Uterus (tissue), 4 donors: Measurements from ENCODE around the gene TIMM44. TPM values are rescaled to one million over a fixed set of nuclear protein-coding genes. Genes with fewer than 3 reads are reported as not detected.
"Not testable (repeated sequence)": the region's sequence is repeated elsewhere in the genome, so short reads cannot be mapped to it uniquely, and the experiment has no call there.

Experiments
- DNase-seq, 2 donors: peaks; one replicate each; pipeline ENCODE4 v3.0.0-alpha.2; 2019 to 2020
- H3K27ac ChIP-seq, 2 donors: fragments of 200-600 bp; sonication (generic); 1 replicate in 1 of 2; 2 replicates in 1 of 2; pipeline ENCODE4 v1.5.1; 2016 to 2018
- H3K27me3 ChIP-seq, 2 donors: fragments of 200-600 bp; sonication (generic); one replicate each; pipeline ENCODE4 v1.5.1; 2018 to 2019; ENCODE audit warnings: control low read depth in 1 of 2
- H3K36me3 ChIP-seq, 2 donors: fragments of 200-600 bp; sonication (generic); one replicate each; pipeline ENCODE4 v1.5.1; 2019; ENCODE audit warnings: control low read depth in 1 of 2
- H3K4me1 ChIP-seq, 2 donors: fragments of 200-600 bp; sonication (generic); one replicate each; pipeline ENCODE4 v1.5.1; 2018 to 2019; ENCODE audit warnings: control low read depth in 1 of 2
- H3K4me3 ChIP-seq, 2 donors: fragments of 200-600 bp; sonication (generic); 1 replicate in 1 of 2; 2 replicates in 1 of 2; pipeline ENCODE4 v1.5.1; 2018 to 2019; ENCODE audit warnings: mild to moderate bottlenecking in 1 of 2
- H3K9me3 ChIP-seq, 2 donors: fragments of 200-600 bp; sonication (generic); one replicate each; pipeline ENCODE4 v1.5.1; 2019; ENCODE audit warnings: control low read depth in 1 of 2
- POLR2A ChIP-seq, 2 donors: fragments of 450-650 bp; IDR thresholded peaks; one replicate each; pipeline ENCODE4 v1.6.1; 2016; ENCODE audit warnings: antibody characterized with exemption in 2 of 2, mild to moderate bottlenecking in 1 of 2, moderate library complexity in 1 of 2
- intact Hi-C: fragments of 100-400 bp; cut with DNase I; formaldehyde crosslinking; loops from one replicate; pipeline ENCODE4 v1.15.1; 2023; ENCODE audit warnings: low total_unique reads
- total RNA-seq, 4 donors: library from RNA; depleted of rRNA in 3 of 4; stranded (reverse); fragments of >200 nt in 3 of 4; gene quantifications; one replicate each; pipeline versions ENCODE4 v1.1.0 to v1.2.4, GENCODE V29; 2014 to 2023
- TF ChIP-seq, protein P1 (sequence below), 4 experiments: fragments of 200-600 bp in 2 of 4; fragments of 450-650 bp in 2 of 4; sonication (generic) in 2 of 4; IDR thresholded peaks; one replicate each; pipeline ENCODE4 v1.5.1; 2016 to 2019; ENCODE audit warnings: antibody characterized with exemption in 4 of 4, mild to moderate bottlenecking in 2 of 4, moderate library complexity in 1 of 4
- donor health status: DM: yes; HTN: yes; CAD: no.

The TIMM44 gene
- total RNA-seq, 4 donors from 2014 or later: 41.1 to 117 (median 62.9) TPM

GRCh38 chr19:7962644-7963268 lies 19.3 kb upstream of the TIMM44 start:
- no peaks in the 10 kb centered on the region for H3K36me3 ChIP-seq
- H3K4me1 ChIP-seq: no peaks in the 10 kb centered on the region
- intact Hi-C loops: no loop called here
- H3K4me3 ChIP-seq: no peak overlapping the region
- H3K9me3 ChIP-seq: no peaks in the 10 kb centered on the region
- no peak for DNase-seq
- TF ChIP-seq, protein P1, sequence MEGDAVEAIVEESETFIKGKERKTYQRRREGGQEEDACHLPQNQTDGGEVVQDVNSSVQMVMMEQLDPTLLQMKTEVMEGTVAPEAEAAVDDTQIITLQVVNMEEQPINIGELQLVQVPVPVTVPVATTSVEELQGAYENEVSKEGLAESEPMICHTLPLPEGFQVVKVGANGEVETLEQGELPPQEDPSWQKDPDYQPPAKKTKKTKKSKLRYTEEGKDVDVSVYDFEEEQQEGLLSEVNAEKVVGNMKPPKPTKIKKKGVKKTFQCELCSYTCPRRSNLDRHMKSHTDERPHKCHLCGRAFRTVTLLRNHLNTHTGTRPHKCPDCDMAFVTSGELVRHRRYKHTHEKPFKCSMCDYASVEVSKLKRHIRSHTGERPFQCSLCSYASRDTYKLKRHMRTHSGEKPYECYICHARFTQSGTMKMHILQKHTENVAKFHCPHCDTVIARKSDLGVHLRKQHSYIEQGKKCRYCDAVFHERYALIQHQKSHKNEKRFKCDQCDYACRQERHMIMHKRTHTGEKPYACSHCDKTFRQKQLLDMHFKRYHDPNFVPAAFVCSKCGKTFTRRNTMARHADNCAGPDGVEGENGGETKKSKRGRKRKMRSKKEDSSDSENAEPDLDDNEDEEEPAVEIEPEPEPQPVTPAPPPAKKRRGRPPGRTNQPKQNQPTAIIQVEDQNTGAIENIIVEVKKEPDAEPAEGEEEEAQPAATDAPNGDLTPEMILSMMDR (IDR thresholded peaks at IDR 0.05): no peak
- TF ChIP-seq POLR2A (IDR thresholded peaks at IDR 0.05): no peak
- no peak overlapping the region for H3K27ac ChIP-seq
- no peaks in the 10 kb centered on the region for H3K27me3 ChIP-seq

GRCh38 chr19:7961920-7962626 lies 18.6 kb upstream of the TIMM44 start:
- H3K4me1 ChIP-seq: no peaks in the 10 kb centered on the region
- intact Hi-C loops: no loop called here
- no peak for DNase-seq
- no peak overlapping the region for H3K27ac ChIP-seq
- no peaks in the 10 kb centered on the region for H3K27me3 ChIP-seq
- TF ChIP-seq POLR2A (IDR thresholded peaks at IDR 0.05): no peak
- TF ChIP-seq, protein P1 (IDR thresholded peaks at IDR 0.05): no peak
- no peaks in the 10 kb centered on the region for H3K36me3 ChIP-seq
- no peak overlapping the region for H3K4me3 ChIP-seq
- H3K9me3 ChIP-seq: no peaks in the 10 kb centered on the region

DNA sequence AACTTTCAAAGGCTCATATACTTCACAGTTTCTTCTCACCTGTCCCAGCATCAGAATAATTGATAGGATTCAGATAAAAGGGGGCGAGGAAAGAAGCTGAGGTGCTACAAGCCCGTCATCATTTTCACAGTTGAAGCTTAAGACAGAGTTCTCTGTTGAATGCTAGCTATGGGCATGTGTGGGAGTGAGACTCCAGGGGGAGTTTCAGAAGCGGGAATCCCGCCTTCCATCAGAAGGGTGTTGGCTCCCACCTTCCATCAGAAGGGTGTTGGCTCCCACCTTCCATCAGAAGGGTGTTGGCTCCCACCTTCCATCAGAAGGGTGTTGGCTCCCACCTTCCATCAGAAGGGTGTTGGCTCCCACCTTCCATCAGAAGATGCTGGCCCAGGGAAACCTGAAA lies 17.6 kb upstream of the TIMM44 start:
- intact Hi-C loops, H3K4me1 ChIP-seq, H3K27ac ChIP-seq, H3K27me3 ChIP-seq, H3K9me3 ChIP-seq, H3K4me3 ChIP-seq, H3K36me3 ChIP-seq, DNase-seq: not testable (repeated sequence)

DNA sequence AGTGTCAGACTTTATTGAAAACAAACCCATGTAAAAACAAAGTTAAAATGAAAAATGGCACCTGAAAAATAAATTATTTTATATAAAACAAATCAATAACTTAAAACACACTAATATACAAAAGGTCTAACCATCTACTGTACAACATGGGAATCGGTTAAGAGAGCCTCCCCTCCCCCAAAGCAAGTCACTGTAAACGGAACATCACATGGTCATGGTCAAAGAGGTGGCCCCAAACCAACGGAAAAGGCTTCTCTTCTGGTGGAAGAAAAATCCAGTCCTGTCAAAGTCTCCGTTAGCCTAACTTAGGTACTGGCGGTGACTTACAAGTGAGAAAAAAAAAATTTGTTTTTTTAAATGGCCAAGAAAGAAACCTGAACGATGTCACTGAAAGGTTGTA lies 15.7 kb upstream of the TIMM44 start:
- no peaks in the 10 kb centered on the region for H3K27me3 ChIP-seq
- TF ChIP-seq, protein P1 (IDR thresholded peaks at IDR 0.05): no peak
- no peak for TF ChIP-seq POLR2A (IDR thresholded peaks at IDR 0.05)
- no peaks in the 10 kb centered on the region for H3K4me1 ChIP-seq
- intact Hi-C loops: no loop called here
- no peak for DNase-seq
- H3K27ac ChIP-seq: no peak overlapping the region
- no peaks in the 10 kb centered on the region for H3K9me3 ChIP-seq
- no peaks in the 10 kb centered on the region for H3K36me3 ChIP-seq
- H3K4me3 ChIP-seq: no peak overlapping the region

- H3K27me3 ChIP-seq: no peaks in the 10 kb centered on the region
- no peak for TF ChIP-seq POLR2A (IDR thresholded peaks at IDR 0.05)
- TF ChIP-seq, protein P1 (IDR thresholded peaks at IDR 0.05): no peak
- H3K9me3 ChIP-seq: no peaks in the 10 kb centered on the region
- no peaks in the 10 kb centered on the region for H3K4me1 ChIP-seq
- intact Hi-C loops: no loop called here
- H3K36me3 ChIP-seq: no peaks in the 10 kb centered on the region
- no peak for DNase-seq
- H3K27ac ChIP-seq: no peak overlapping the region
- no peak overlapping the region for H3K4me3 ChIP-seq
These were observed 12.2 kb upstream of the TIMM44 start for GRCh38 chr19:7955696-7956095.
